Measurements from ENCODE around the gene RAI1.
"Not testable (repeated sequence)": the region's sequence is repeated elsewhere in the genome, so short reads cannot be mapped to it uniquely, and the experiment has no call there.

RAI1 gene

DNA sequence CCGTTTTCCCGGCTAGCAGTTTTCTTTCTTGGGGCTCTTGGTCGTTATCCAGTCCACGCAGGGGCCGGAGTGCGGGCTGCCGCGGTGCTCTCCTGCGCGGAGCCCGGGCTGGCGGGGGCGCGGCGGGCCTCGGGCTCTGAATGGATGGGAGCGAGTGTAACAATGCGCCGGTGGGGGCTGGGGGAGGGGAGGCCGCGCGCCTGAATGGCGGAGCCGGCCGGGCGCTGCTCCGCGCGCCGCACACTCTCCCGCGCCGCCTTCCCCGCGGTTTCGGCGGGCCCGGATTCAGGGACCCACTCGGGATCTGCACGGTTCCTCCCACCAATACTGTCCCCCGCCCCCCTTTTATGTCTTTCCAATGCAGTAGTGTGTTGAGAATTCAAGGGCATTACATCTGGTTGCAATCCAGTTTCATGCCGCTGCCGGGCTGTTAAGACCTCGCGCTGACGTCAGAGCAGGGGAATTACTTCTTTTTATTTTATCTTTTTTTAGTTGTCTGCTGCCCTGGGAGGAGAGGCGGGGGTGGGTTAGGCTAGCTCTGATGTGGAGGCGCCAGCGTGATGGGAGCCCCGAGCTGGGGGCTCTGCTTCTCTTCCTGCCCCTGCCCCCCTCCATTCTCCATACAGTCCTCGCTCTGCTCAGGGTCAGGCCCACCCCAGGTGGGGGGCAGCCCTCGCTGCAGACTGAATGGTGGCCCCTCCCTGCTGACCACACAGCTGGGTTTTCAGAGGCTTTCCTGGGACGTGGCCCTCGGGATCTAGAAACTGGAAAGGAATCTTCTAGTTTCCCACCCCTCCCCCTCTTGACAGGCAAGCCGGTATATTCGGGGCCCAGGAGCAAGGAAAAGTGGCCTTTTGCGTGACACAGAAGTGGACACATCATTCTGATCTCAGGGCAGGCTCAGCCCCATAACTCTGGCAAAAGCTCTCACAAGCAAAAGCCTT lies 1.8 kb downstream of the RAI1 start:
- no peak for DNase-seq

DNA sequence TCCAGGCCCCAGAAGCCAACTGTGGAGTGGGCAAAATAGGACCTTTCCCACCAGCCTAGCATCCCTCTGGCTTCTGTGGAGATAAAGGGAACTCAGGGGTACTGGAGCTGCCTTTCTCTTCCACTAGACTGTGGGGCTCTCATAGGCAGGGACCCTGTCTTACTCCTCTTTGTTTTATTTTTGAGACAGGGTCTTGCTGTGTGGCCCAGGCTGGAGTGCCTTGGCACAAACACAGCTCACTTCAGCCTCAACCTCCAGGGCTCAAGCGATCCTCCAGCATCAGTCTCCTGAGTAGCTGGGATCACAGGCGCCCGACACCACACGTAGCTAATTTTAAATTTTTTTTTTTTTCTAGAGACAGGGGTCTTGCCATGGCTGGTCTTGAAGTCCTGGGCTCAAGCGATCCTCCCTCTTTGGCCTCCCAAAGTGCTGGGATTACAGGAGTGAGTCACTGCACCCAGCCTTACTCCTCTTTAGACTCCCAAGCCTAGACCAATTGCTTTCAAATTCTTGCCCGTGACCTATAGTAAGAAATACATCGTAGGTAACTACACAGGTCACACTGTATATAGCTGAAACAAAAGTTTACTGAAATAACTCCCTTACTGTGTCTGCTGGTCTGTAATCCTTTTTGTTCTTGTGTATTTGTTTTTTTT lies 2.6 kb downstream of the RAI1 start:
- no peak for DNase-seq

DNA sequence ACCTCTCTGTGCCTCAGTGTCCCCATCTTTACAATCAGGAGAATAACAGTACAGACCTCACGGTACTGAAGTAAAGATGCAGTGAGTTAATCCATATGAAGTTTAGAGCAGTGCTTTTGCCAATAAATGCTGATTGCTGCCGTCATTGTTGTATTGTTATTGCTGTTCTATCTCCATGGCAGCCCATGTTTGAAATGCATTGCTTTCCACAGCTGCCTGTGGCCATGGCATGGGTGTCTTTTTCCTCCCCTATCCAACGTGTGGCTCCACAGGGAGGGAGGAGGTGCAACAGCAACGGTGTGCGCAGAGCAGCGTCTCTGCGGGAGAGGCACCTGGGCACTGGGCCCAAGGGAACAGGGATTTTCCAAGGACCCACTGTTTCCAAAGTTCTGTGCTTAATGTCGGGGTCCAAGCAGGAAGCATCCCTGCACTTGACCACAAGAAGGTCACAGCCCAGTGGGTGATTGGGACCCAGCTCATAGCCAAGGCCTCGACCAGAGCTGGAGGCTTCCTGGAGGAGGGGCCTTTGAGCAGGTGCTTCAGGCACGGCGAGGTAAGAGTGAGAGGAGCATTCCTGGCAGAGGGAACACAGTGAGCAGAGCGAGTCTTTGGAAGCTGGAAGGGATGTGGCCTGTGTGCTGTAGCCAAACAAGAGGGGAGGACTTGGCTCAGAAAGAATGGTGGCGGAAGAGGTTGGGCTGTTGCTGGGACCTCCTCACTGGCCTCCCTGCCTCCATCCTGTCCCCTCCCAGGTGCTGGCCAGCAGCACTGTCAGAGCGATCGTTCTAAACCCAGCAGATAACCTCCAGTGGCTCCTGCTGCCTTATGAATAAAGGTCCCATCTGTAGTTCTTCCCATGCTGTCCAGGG lies 3.9 kb downstream of the RAI1 start:
- no peak for DNase-seq

DNA sequence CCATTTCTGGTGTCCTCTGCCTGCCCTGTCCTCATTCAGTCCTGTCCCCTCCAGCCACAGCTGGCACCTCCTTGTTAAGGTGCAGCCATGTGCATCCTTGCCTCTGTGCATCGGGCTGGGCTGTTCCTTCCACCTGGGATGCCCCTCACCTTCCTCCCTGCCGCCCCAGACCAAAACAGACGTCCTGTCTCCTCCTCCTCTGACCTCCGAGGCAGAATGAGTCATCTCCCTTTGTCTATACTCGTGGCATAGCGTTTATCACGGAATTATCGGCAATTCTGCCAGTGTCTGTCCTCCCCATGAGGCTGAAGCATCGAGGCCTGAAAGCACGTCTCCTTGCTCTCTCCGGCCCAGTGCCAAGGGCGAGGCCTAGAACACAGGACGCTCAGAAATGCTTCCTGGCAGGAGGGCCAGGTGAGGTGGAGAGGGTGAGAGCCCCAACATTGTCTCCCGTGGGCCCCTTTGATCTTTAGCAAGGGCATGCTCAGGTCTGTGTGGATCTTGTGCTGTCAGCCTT lies 4.6 kb downstream of the RAI1 start:
- DNase-seq, result no peak

DNA sequence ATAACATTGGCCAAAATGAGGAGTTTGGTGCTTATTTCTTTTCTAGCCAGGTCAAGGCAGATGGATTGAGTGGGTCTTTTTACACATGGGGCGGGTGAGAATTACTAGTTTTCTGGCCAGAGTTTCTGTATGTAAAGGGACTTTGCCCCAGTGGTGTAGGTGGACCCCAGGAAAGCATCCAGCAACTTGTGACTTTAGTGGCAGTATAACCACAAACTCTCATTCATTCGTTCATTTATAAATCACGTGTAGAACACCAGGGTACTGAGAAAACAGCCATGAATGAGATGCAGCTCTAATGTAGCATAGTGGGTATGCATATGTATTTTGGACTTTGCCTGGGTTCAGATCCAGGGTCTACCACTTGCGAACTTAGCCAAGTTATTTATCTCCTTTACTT lies 8.1 kb downstream of the RAI1 start:
- no peak for DNase-seq

DNA sequence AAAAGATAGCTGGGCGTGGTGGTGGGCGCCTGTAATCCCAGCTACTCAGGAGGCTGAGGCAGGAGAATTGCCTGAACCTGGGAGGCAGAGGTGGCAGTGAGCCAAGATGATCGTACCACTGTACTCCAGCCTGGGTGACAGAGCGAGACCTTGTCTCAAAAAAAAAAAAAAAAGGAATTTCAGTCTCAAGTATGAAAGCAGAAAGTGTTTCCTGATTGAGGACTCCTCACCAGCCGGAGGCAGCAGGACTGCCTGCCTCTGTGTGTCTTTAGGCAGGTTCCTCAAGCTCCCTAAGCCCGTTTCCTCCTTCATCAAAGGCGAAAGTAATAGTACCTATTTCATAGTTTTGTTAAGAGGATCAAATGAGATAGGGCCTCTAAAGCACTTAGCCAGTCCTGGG lies 9.0 kb downstream of the RAI1 start:
- DNase-seq, result not testable (repeated sequence)

DNA sequence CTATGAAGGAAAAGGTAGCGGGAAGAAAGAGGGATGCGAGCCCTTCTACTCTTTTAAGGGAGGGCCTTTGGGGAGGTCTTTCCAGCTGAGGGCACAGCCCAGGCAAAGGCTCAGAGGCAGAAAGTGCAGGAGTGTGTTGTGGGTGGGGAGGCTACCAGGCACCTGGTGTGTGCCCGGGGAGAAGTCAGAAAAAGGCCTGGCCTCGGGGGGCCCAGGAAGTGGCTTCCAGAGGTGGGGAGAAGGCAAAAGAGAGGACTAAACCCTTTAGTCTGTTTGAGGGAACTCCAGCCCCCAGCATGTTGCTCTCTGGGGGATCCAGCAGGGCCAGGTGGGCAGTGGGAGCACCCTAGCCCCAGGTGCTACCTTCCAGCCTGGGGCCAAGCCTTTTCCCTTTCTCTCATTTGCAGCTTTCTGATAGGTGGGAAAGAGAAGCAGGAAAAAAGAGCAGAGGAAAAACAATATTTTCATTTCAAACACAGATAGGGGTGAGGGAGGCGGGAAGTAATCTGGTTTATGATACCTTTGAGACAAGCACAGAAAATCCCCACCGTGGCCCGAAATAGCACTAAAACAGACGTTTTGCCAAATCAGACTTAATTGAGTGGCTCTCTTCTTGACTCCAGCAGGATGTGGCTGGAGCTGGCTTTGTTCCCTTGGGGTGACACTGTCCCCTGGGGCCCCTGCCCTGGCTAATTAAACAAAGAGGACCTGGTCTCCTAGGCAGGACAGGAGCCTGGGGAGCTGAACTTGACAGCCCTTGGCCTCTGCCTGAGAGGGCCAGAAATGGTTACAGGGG lies 10.4 kb downstream of the RAI1 start:
- no peak for DNase-seq

DNA sequence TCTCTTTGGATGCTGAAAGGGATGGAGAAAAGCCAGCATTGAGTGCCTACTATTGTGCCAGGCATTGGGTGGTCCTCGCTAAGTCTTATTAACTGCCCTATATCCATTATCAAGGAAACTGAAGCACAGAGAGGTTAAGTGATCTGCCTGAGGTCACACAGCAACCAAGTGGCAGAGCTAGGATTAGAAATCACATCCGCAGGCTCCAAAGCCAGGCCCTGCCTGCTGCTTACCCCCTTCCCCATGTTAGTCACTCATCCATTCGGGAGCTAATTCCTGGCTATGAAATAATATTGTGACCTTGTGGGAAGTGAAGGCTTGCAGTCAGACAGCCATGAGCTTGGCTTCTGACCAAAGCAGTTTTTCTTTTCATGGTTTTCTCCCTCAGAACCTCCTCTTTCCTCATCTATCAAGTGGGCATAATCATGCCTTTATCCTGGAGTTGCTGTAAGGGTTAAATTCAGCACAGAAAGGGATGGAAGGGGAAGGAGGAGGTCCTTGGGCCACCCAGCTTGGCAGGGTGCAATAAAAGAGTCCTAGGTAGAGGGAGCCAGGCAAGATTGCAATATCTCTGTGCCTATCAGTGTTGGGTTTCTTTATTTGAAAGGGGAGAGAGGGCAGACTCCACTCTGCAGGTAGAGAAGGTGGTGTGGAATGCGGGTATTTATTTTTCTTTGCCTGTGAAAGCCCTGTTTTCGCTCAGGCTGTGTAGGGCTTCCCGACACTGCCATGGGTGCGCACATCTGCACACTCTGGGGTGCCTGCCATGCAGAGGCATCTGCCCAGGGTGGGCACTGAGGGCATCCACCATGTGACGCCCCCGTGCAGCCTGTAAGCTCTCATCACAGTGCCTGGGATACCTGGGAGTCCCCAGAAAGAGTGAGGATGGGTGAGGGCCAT lies 11.3 kb downstream of the RAI1 start:
- no peak for DNase-seq

DNA sequence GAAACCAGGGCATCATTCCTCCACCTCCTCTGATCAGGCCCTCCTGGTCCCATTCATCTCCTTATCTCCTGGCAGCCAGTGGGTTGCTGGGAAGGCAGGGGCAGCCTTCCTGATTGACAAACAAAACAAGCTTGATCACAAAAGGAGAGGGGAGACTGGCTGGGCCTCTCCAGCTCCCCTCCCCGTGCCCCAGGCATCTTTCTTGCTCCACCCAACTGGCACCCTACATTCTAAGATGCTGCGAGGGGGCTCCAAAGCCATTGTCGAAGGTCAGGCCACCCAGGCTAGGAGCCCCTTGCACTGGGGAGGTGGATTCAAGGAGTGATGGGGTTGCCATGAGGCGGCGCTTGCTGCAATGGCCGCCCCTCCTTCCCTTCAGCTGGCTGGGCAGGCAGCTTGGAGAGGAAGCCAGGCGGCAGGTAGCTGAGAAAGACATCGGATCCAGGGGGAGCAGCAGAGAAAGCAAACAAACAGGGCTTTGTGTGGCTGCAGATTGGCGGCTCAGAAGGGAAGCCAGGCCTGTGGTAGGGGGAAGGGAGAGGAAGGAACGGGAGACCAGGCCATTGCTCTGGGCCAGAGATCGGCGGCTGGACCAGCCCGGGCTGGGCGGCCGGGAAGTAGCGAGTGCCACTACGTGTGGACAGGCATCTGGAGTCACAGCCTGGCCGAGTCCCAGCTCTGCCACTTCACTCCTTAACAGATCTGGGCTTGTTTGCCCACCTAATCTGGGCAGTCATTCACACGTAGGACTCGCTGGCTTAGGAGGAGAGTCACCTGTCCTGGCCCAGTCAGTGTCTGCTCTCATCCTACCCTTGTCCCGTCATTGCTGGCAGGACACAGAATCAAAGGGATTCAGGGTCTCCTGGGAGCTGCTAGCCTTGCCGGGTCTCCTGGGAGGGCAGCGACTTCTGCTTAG lies 12.3 kb downstream of the RAI1 start:
- DNase-seq, result peak; percentile 57

DNA sequence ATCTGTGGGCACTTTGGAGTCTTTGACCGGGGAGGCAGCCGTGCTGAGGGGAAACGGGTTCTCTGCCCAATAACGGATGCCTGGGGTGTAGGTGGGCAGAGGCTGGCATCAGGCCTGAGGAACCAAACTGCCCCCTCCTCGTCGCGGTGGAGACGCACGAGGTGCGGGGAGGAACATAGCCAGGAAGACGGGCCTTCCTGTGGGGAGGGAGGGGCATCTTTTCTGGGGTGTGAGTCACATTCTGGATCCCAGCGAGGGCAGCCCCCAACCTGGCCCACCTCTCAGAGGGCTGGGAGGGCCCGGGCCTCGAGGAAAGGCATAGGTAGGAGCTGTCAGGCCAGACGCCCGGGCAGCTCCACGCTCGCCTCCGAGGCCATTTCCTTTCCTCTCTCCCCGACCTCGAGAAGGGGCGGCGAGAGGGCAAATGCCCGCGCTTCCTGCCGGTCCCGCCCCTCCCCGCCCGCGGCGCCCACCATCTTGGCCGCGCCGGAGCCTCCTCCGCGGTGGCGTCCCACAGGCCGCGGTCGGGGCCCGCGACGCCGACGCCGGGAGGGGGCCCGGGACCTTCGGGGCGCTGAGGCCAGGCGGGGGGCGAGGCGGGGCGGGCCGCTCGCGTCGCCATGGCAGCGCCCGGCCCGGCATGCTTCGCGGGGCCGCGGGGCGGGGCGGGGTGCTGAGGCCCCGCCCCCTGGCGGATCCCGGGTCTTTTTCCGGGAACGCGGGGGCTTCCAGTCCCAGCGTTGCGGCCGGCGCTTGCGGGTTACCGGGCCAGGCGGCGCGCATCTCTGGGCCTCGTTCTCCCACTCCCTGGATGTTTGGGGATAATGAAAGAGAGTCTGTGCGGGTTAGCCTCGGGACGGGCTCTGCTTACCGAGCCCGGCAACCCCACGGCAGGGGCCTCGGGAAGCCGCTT lies 13.2 kb downstream of the RAI1 start:
- no peak for DNase-seq

DNA sequence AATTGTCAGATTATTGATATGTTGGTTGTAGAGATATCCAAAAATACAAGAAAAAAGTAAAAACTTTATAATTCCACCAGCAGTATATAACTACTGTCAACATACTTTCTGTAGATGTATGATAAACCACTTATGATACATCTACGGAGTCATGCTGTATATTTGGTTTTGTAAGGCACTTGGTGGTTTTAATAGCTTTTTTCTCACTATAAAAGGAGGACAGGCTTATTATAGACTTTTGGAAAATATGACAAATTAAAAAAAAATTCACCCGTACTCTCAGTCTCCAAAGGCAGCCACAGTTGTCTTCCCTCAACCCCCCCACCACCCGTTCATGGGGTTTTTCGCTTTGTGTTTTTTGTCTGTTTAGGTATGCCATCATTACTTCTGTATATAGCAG lies 14.8 kb downstream of the RAI1 start:
- no peak for DNase-seq

DNA sequence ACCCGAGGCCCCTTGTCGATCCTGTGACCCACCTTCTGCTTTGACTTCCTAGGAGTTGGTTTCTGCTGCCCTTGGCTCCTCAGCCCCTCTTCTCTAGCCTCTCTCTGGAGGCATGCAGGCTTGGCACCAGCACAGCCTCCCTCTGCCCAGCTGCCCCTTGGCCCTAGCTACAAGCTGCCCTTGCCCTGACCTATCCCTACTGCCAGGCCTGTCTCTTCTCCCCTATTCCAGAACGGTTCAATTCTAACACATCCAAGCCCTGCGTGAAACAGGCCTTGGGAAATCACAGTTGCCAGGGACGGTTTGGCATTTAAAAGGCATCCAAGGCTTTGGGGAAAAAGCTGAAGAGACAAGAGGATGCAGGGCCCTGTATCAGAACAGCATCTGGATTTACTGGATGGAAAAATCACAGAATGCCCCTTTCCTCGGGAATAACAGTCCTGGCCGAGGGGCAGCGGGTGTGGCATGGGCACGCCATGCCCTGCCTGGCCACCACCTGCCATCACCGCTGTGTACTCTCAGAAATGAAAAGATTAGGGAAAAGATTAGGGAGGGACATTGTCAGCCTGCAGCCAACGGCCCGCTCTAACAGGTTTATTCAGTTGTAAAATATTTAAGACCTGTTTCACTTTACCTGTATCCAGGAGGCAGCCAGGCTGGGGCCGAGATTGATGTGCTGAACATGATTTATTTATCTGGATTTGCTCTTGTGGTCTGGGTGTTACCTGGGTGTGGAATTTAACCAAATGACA lies 15.8 kb downstream of the RAI1 start:
- DNase-seq, result no peak

DNA sequence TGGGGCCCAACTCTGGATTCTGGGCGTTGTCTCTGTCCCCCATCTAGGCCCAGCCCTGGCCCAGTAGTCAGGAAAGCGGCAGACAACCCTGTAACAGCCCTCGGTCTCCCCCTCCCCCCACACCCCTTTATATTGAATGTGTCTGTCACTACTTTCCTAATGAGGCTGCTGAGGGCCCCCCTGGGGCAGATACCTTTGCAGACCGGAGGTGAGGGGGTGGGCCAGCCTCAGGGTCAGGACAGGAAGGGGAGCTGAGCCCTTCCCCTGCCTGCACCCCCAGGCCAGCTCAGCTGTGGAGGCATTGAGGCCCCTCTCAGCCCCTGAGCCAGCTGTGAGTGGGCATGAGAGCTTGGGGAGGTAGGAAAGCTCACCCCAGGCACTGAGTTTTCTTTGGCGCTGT lies 17.1 kb downstream of the RAI1 start:
- DNase-seq, result no peak

DNA sequence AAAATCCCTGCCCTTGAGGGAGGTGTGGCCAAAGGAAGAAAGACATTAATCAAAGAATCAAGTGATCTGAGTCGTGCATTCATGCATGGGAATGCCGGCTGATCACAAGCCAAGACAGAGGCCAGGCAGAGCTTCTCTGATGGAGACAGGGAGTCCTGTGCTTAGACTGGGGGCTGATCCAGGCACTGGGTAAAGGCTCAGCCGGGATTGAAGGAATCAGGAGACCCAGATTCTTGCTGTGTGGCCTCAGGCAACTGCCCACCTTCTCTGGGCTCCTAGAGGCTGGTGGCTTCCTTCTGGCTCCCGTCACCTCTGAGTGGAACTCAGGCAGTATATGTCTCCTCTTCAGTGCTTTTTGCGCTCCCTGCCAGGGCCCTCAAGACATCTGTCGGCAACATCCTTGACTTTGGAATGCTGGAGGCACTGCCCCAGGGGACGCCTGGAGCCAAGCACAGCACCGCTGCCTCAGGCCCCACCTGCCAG lies 17.7 kb downstream of the RAI1 start:
- DNase-seq, result no peak

DNA sequence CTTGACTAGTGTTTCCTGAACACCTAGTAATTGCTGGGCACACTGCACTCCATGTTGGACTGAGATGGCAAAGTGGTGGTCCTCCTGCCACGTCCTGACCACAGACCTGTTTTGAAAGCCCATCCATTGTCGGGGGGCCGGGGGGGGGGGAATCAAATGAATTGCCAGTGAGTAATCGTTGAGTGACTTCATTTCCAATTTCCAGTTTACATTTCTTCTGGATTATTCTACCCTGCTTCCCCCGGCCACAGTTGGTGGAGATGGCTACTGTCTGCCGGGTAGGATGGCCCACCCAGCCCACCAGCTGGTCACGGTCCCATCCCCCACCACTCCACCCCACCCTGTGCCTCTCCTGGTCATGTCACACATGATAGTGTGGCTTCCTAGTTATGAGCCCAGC lies 18.2 kb downstream of the RAI1 start:
- no peak for DNase-seq

DNA sequence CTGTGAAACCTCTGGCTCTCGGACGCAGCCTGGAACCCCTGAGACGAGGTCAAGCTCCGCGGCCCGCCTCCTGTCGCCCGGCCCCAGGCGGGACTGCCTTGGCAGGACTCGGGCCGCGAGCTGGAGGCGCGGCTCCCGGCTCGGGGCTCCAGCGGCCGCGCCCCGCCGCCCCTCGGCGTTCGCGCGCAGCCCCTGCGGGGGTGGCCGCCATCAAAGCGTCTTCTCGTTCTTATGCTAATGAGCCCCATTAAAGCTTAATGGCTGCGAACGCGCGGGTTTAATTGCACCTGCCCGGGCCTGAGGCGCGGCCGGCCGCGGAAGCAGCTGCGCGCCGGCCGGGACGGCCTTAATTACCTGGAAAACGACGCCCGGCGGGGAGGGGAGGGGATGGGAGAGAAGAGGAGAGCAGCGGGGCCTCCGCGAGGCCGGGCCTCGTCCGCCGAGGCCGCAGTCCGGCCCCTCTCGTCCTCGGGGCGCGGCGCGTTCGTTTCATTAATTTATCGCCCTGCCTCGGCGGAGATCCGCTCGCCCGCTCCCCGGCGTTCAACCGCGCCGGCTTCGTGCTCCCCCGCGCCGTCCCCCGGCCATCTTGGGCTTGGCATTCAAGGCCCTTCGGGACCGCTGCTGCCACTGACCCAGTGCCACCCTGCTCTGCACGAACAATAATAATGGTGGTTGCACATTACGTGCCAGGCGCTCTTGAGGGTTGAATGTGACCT lies 19.2 kb downstream of the RAI1 start:
- DNase-seq, result no peak

DNA sequence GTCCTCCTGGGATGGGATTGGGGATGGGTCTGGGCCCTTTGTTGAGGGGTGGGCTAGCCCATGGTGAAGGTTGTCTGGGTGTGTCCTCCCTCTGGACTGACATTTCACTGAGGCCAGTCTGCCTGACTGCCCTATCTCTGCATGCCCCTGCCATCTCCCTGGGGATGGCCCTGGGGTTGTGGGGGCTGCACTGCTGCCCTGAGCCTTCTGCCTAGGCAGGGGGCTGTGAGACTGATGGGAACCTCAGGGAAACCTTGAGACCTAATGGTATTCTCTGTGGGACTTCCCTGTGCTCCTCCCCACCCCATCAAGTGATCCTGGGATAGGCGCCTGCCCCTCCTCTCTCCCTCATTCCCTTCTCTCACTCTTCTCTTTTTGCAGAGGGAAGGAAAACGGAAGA lies 19.9 kb downstream of the RAI1 start:
- no peak for DNase-seq

All from NCI-H1436 treated with DMSO at 0.1 percent for 48 hours (cell line).